ENCODE measurements around the gene CYTH3.

CYTH3 gene

DNA sequence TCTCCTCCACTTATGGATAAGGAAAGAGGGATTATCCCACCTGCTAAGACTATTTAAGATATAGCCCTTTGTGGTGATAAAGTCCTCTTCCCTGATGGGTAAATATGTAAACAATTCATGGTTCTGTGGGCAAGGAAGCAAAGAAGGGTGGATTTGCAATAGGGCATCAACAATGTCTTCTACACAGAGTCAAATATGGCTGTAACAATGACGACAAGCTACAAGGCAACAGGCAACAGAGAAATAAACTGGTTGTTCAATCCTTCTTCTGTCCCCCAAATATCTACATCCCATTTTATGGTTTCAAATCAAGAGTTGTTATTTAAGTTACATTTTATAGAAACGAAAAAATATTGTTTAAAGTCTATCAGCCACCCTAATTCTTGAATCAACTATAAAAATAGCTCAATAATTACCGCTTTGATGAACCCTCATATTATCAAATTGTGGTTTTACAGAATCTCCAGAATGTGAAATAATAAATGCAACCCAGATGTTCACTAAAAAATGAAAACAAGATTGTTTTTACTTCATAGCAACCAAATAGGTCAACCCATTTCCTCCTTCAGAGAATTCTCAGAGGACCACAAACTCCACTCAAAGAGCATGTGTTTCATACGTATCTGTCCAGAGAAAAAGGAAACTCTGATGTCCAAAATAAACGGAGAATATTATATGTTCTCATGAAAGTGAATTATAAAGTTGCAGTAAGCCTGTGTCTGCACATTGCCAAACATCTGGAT is 13.8 kb downstream of the CYTH3 start:
- H3K36me3 ChIP-seq (replicated peaks) = no peaks in the 10 kb centered on the region
- H3K4me3 ChIP-seq = no peak overlapping the region
- no peaks in the 10 kb centered on the region for H3K4me1 ChIP-seq
- no peaks in the 10 kb centered on the region for H3K27me3 ChIP-seq (ENCODE audit: low read depth)
- H3K9me3 ChIP-seq = no peaks in the 10 kb centered on the region
- no peak for DNase-seq (ENCODE audit: low spot score in 2 of 2)
- in situ Hi-C loops (cut with MboI; ENCODE audit: low sequenced_read_pairs) = no loop called here

DNA sequence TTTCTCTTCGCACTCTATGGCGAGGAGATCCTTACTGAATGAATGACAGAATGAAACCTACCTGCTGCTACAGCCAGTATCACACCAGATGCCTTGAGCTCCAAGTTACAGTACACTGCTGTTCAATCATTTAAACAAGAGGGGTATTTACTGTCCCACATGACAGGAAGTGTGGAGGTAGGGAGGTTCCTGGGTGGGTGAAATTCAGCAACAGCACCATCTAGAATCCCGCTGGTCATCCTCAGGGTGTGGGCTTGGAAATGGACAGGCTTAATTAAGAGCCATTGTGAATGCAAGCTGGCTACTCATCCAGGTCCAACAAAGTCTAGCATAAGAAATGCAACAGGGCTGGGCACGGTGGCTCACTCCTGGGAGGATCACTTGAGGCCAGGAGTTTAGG is 14.7 kb downstream of the CYTH3 start:
- H3K9me3 ChIP-seq = no peaks in the 10 kb centered on the region
- DNase-seq (ENCODE audit: low spot score in 2 of 2) = no peak
- H3K4me1 ChIP-seq = no peaks in the 10 kb centered on the region
- H3K27me3 ChIP-seq (ENCODE audit: low read depth) = no peaks in the 10 kb centered on the region
- no peaks in the 10 kb centered on the region for H3K36me3 ChIP-seq (replicated peaks)
- no peak overlapping the region for H3K4me3 ChIP-seq
- in situ Hi-C loops (cut with MboI; ENCODE audit: low sequenced_read_pairs) = no loop called here

DNA sequence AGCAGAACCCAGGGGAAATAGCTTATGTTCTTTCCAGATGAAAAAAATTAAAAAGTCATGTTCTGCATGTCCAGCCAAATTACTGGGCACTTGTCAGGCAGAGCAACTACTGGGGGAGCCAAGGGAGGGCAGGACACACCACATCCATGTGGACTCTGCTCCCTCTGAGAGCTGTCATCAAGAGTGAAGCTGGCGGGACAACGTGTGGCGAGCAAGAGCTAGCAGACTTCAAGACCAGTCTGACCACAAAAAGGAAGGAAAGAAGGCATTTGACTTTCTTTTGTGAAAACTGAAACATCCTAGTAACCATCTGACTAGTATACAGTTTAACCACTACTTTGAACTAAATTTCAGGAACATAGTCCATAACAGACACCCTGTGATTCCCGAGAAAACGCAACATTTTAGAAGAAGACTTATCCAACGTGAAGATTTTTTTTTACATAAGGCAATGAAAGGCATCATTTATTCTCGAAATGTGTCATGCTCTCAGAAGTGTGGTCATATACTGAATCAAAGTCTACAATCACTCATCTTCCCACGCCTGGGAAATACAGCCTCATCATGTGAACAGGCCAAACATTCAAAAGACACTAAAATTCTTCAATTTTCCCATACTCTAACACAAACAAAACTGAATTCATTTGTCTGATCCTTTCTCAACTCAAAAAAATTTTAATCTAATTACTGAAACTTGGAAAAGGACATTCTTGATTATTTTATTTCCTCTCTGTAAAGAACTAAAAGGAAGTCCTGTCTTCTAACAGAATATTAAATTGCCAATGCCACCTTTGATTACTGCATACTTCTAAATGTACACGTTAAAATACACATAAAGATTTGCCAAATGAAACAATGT is 15.5 kb downstream of the CYTH3 start:
- H3K27me3 ChIP-seq (ENCODE audit: low read depth) = no peaks in the 10 kb centered on the region
- peaks cover 7% of the 10 kb centered on the region for H3K4me1 ChIP-seq
- no peak overlapping the region for H3K4me3 ChIP-seq
- in situ Hi-C loops (cut with MboI; ENCODE audit: low sequenced_read_pairs) = no loop called here
- H3K9me3 ChIP-seq = no peaks in the 10 kb centered on the region
- H3K36me3 ChIP-seq (replicated peaks) = no peaks in the 10 kb centered on the region
- no peak for DNase-seq (ENCODE audit: low spot score in 2 of 2)

DNA sequence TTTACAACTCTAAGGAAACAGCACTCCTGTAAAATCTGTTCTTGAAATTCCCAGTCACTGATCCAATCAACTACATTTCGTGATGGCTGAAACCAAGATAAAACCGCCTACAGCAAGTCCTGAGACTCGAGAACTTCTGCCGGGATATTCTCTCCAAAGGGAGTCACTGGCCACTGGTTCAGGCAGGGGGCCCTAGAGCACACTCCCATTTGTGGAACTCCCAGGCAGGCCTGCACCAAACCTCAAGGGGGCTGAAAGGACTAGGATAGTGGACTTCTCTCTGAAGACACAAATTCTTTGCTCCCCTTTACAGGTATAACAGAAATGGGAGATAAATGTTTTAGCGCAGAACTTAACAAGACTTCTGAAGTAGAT is 16.3 kb downstream of the CYTH3 start:
- Histone ChIP-seq H3K4me3 (no peak overlapping the region), H3K9me3 (no peaks in the 10 kb centered on the region), H3K36me3 (replicated peaks) (no peaks in the 10 kb centered on the region), H3K27me3 (ENCODE audit: low read depth) (no peaks in the 10 kb centered on the region), H3K4me1 (peaks cover 7% of the 10 kb centered on the region)
- DNase-seq (ENCODE audit: low spot score in 2 of 2) = no peak
- in situ Hi-C loops (cut with MboI; ENCODE audit: low sequenced_read_pairs) = no loop called here

DNA sequence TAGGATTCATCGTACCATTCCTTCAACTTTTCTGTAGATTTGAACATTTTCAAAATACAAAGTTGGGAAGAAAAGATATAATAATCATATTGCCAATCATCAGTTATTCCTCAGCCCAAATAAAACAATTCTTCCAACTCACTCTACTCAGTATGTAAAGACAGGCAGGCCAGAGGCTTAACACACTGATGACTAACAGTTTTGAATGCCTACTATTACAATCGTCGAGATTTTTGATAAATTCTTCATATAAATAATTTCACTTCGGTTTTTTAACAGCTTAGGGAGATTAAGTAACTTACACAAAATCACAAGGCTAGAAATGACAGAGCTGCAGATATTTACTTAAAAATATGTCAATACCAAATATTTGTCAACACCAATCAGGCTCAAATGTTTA is 17.6 kb downstream of the CYTH3 start:
- Histone ChIP-seq H3K9me3 (no peaks in the 10 kb centered on the region), H3K4me1 (peaks cover 7% of the 10 kb centered on the region), H3K36me3 (replicated peaks) (no peaks in the 10 kb centered on the region), H3K27me3 (ENCODE audit: low read depth) (no peaks in the 10 kb centered on the region), H3K4me3 (no peak overlapping the region)
- in situ Hi-C loops (cut with MboI; ENCODE audit: low sequenced_read_pairs) = no loop called here
- no peak for DNase-seq (ENCODE audit: low spot score in 2 of 2)

DNA sequence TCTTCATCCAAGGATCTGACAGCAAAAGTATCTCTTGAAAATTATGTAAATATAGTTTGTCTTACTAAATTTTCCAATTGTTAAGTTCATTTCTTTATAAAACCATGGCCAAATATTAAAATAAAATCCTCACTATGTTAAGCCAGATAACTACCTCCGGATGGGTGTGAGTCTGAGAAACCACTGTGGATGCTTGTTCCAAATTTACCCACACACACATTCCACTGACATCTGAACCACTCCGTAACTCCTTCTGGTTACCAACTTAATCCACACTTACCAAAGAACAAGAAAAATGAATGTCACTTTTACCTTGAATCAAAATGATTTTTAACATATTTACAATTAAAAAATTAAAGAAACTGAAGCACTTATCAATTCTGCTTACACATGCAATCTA is 19.7 kb downstream of the CYTH3 start:
- Histone ChIP-seq H3K4me1 (peaks cover 7% of the 10 kb centered on the region), H3K4me3 (no peak overlapping the region), H3K27me3 (ENCODE audit: low read depth) (no peaks in the 10 kb centered on the region), H3K9me3 (no peaks in the 10 kb centered on the region), H3K36me3 (replicated peaks) (no peaks in the 10 kb centered on the region)
- in situ Hi-C loops (cut with MboI; ENCODE audit: low sequenced_read_pairs) = no loop called here
- DNase-seq (ENCODE audit: low spot score in 2 of 2) = no peak

DNA sequence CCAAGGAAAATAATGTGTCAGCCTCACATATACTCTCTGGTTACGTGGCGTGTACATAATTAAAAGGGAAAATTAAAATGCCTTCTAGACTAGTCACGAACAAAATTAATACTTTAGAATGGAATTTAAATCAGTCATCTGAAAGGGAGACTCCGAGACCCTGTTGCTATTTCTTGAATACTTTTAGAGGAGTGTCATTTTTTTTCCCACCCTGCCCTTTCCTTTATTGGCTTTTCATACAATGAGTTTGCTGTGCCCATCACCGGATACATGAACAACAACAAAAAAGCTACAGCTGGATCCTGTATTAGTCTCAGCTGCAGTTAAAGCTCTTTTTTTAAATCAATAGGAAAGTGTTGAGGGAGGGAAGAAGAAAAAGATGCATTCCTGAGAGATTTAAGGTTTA is 20.1 kb downstream of the CYTH3 start:
- no peaks in the 10 kb centered on the region for H3K27me3 ChIP-seq (ENCODE audit: low read depth)
- H3K4me3 ChIP-seq = no peak overlapping the region
- peaks cover 7% of the 10 kb centered on the region for H3K4me1 ChIP-seq
- no peak for DNase-seq (ENCODE audit: low spot score in 2 of 2)
- H3K36me3 ChIP-seq (replicated peaks) = no peaks in the 10 kb centered on the region
- H3K9me3 ChIP-seq = no peaks in the 10 kb centered on the region
- in situ Hi-C loops (cut with MboI; ENCODE audit: low sequenced_read_pairs) = no loop called here

DNA sequence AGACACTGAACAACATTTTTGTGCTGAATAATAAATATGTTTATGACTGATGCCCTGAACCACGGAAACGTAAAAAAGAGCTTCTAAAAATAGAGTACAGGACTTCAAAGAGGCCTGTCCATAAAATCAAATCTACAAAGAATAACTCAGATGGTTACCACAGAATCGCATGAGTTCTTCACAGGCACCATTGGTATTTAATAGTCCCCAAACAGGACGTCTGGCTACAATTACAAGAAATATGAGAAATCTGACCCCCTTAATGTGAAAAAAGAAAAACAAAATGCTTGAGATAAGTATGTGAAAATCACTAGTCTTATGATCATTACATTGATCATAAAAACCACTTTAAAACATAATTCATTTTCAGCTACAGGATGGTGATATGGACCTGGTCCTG is 20.8 kb downstream of the CYTH3 start:
- H3K4me3 ChIP-seq = no peak overlapping the region
- H3K9me3 ChIP-seq = no peaks in the 10 kb centered on the region
- in situ Hi-C loops (cut with MboI; ENCODE audit: low sequenced_read_pairs) = no loop called here
- no peak for DNase-seq (ENCODE audit: low spot score in 2 of 2)
- no peaks in the 10 kb centered on the region for H3K36me3 ChIP-seq (replicated peaks)
- H3K27me3 ChIP-seq (ENCODE audit: low read depth) = no peaks in the 10 kb centered on the region
- H3K4me1 ChIP-seq = peaks cover 9% of the 10 kb centered on the region

DNA sequence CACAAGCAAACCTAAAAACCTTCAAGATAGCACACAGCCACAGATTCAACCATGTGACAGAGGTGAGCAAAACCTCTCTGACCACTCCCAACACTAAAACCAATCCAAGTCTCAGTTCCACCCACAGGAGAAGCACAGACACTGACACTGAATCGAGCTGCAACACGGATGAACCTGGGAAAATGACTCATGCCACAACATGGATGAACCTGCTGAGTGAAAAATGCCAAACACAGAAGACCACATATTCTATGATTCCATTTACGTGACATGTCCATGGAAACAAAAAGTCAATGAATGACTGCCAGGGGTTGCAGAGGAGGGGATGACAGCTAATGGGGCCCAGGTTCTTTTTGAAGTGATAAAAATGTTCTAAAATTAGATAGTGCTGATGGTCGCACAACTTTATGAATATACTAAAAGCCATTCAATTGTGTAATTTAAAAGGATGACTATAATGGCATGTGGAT is 22.0 kb downstream of the CYTH3 start:
- in situ Hi-C loops (cut with MboI; ENCODE audit: low sequenced_read_pairs) = no loop called here
- Histone ChIP-seq H3K4me1 (peaks cover 9% of the 10 kb centered on the region), H3K27me3 (ENCODE audit: low read depth) (no peaks in the 10 kb centered on the region), H3K36me3 (replicated peaks) (no peaks in the 10 kb centered on the region), H3K4me3 (no peak overlapping the region), H3K9me3 (no peaks in the 10 kb centered on the region)
- DNase-seq (ENCODE audit: low spot score in 2 of 2) = no peak

DNA sequence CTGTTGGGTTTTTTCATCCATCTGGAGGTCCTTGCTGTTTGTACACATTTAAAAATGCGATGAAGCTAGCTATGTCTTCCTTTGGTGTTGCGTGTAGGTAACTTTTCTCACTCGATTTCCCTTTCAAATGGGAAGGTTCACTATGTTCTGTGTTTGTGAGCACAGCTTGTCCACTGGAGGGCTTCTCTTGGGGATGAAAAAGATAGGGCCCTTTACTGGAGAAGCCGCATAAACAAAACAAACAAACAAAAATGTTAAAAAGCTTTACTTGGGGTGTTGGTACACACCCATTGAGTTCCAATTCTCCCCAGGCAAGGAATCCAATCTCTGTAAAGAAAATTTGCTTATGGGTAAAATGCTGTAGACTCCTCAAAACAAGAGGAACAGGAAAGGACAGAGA is 23.4 kb downstream of the CYTH3 start:
- Histone ChIP-seq H3K4me3 (no peak overlapping the region), H3K4me1 (peaks cover 9% of the 10 kb centered on the region), H3K36me3 (replicated peaks) (no peaks in the 10 kb centered on the region), H3K27me3 (ENCODE audit: low read depth) (no peaks in the 10 kb centered on the region), H3K9me3 (no peaks in the 10 kb centered on the region)
- no peak for DNase-seq (ENCODE audit: low spot score in 2 of 2)
- in situ Hi-C loops (cut with MboI; ENCODE audit: low sequenced_read_pairs) = no loop called here

DNA sequence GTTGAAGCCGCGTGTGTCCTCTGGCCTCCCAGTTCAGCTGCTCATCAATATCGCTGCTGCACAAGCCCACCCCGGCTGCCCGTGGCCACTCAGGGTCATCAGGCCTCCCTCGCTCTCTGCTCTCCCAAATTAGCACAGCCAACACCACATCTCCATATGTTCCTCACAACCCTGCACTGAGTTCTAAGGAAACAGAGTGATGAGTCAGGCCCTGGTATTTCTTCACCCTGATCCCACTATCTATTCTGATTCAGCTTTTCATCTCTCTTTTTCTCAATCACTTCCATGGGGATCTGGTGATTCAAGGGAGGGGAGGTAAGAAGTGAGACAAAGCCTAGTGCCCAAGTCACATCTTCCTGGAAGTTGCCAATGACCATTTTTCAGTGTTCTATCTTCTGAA is 23.8 kb downstream of the CYTH3 start:
- in situ Hi-C loops (cut with MboI; ENCODE audit: low sequenced_read_pairs) = no loop called here
- Histone ChIP-seq H3K4me3 (no peak overlapping the region), H3K9me3 (no peaks in the 10 kb centered on the region), H3K27me3 (ENCODE audit: low read depth) (no peaks in the 10 kb centered on the region), H3K36me3 (replicated peaks) (no peaks in the 10 kb centered on the region), H3K4me1 (peaks cover 9% of the 10 kb centered on the region)
- no peak for DNase-seq (ENCODE audit: low spot score in 2 of 2)

DNA sequence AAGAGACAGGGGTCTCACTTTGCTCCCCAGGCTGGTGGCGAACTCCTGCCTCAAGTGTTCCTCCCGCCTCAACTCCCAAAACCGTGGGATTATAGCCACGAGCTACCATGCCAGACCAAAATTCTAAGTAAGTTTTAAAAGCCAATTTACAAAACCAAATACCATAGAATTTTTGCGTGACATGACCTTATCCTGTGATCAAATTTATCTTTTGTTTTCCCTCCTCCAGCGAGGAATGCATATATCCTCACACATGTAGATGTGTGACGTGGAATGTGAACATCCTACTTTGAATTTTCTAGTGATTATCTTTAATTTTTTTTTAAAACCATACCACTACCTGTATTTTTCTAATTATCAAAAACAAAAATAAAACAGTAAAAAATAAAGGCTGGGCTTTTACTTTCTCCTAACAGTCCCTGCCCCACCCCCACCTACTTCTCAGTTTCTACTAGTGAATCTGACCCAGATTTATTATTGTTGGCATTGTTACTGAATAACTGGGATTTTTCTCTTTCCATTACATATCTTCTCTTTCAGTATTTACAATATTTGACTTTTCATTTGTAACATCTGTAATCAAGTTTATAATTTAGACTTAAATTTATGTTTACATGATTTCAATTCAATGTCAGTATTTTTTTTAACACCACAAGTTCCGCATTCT is 26.0 kb downstream of the CYTH3 start:
- no peak for DNase-seq (ENCODE audit: low spot score in 2 of 2)
- Histone ChIP-seq H3K27me3 (ENCODE audit: low read depth) (no peaks in the 10 kb centered on the region), H3K9me3 (no peaks in the 10 kb centered on the region), H3K4me1 (peaks cover 4% of the 10 kb centered on the region), H3K36me3 (replicated peaks) (no peaks in the 10 kb centered on the region), H3K4me3 (no peak overlapping the region)
- in situ Hi-C loops (cut with MboI; ENCODE audit: low sequenced_read_pairs) = no loop called here

DNA sequence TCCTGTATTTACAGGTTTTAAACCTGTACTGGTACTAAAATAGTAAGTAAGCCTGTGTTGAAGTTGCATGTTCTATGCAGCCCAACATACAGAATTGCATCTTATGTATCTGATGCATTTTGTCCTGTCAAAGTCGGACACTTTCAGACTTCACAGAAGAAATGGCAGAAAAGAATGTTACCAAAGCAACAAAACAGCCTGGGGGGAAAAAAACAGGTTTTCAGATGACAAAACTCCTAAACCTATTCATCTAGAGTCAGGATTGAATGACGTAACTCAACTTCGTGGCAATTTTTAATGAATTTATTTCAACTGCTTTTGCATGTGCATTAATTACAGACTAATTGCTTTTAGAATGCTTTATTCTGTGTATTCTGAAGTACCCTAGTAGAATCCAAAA is 28.4 kb downstream of the CYTH3 start:
- peaks cover 6% of the 10 kb centered on the region for H3K4me1 ChIP-seq
- no peaks in the 10 kb centered on the region for H3K27me3 ChIP-seq (ENCODE audit: low read depth)
- in situ Hi-C loops (cut with MboI; ENCODE audit: low sequenced_read_pairs) = no loop called here
- no peaks in the 10 kb centered on the region for H3K36me3 ChIP-seq (replicated peaks)
- H3K4me3 ChIP-seq = no peak overlapping the region
- DNase-seq (ENCODE audit: low spot score in 2 of 2) = no peak
- no peaks in the 10 kb centered on the region for H3K9me3 ChIP-seq

DNA sequence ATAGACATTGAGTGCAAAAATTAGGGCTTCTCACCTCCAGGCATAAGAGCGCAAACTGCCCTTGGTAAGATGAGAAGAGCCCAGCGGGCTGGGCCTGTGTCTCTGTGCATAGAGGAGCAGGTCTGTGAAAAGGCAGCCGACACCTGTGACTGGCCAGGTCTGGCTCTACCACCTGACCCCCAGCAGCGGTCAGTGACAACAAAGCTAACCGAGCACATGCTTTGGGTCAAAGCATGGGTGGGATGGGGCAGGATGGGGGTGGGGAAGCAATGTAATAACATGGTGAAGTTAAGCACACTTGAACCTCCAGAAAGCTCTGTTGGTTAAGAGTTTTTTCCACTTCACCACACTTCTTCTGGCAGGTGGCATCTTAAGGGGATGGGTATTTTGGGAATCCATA is 29.3 kb downstream of the CYTH3 start:
- H3K9me3 ChIP-seq = no peaks in the 10 kb centered on the region
- H3K27me3 ChIP-seq (ENCODE audit: low read depth) = no peaks in the 10 kb centered on the region
- no peak for DNase-seq (ENCODE audit: low spot score in 2 of 2)
- in situ Hi-C loops (cut with MboI; ENCODE audit: low sequenced_read_pairs) = no loop called here
- peaks cover 6% of the 10 kb centered on the region for H3K4me1 ChIP-seq
- no peaks in the 10 kb centered on the region for H3K36me3 ChIP-seq (replicated peaks)
- H3K4me3 ChIP-seq = no peak overlapping the region

All from HAP-1 (cell line).